Eye (tissue), 1 donor: ENCODE results near the gene RAI1.

Source experiments
- DNase-seq: peaks from one replicate; pipeline ENCODE4 v3.0.0-alpha.2; 2015

Gene RAI1

DNA sequence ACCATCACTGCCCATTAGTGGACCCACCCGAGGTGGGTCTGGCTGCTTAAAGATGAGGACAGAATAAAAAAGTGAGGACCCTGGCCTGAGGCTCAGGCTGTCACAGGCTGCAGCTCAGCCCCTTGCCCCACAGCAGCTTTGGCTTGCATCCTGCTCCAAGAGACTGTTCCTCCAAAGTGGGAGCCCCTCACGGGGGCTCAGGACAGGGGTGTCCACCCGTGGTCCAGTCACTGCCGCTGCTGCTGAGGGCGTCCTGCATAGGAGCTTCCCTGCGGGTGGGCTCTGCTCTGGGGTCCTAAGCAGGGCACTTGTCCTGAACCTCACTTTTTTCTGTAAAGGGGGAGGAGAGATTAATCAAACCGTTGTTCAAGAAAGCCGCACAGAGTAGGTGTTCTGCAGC lies 107.7 kb downstream of the RAI1 start:
- DNase-seq: no peak

DNA sequence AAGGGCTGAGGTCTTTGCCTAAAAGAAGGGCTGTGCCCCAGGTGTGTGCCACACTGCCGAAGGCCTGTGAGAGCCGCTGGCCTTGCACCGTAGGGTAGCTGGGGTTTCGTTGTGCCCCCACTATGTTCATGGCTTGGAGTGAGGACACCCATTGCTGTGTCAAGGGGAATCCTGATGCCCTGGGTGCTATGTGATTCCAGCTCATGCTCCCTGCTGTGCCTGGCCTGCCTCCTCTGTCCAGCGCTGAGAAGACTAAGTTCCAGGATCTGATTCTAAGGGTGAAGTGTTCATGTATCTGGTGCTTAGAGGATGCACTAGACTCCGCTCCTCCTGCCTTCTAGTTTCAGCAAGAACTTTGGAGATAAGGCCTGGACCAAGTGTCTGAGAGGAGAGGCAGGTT lies 108.2 kb downstream of the RAI1 start:
- peak; percentile 13 for DNase-seq

DNA sequence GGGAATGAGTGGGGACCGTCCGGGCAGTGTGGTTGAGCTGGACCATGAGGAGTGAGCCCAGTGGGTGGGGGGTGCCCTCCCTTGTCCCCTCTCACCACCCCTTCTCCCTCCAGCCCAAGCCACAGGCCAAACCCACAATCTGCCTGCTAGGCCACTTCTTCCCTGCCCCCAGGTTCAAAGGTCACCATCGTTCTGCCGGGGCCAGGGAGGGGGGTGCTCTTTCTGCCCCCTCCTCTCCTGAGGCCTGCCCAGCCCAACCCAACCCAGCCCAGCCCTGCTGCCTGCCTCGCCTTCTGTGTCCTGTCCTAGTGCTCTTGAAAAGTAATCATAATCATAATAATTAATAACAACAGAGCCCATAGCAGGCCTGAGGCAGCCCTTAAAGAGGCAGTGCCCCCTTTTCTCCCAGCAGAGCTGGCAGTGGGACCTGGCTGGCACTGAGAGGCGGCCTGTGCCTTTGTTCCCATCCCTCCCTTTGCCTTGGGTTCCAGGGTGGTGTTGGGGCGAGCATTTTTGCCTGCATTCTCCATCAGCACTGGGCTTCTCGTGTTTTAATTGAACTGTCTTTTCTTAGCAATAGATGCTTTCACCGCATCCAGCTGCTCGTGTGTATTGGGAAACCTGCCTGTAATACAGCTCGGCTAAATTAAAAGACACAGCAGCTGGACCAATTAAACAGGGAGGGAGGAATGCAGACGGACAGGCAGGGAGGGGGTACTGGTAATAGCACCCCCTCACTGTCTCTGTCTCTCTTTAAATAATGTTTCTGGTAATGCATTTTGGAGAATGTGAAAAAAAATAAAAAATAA lies 108.8 kb downstream of the RAI1 start:
- DNase-seq: peak; percentile 48

DNA sequence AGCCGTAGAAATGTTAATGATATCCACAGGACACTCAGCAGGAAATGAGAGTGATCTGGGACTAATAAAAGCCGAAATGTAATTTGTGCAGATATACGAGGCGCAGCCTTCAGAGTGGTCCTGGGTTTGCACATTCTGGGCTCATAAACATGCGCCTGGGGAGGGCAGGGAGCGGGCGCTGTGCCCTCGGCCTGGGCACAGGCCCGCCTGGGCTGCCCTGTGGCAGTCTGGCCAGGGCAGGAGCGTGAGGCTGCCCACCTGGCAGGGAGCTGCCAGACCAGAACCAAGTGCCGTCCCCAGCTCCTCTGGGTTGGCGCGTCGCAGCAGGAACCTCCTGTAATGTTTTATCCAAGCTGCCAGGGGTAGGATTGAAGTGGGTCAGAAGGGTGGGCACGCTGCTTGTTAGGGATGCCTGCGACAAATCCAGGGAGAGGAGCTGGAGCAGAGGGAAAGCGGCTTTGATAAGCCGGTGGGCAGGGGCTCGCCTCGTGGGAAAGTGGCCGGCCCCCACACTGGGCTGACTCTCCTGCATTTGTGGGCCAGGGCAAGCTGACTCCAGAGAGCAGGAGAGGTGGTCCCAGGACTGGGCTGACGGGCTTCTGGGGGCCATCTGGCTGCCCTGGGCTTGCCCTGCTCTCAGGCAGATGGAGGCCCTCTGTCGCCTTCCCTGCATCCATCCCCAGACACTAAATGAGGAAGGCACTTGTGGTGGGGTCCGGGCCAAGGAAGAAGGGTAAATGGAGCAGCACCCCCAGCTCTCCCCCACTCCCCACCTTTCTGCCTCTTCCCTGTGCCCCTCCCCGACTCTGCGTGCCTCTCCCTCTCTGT lies 109.6 kb downstream of the RAI1 start:
- peak; percentile 54 for DNase-seq

DNA sequence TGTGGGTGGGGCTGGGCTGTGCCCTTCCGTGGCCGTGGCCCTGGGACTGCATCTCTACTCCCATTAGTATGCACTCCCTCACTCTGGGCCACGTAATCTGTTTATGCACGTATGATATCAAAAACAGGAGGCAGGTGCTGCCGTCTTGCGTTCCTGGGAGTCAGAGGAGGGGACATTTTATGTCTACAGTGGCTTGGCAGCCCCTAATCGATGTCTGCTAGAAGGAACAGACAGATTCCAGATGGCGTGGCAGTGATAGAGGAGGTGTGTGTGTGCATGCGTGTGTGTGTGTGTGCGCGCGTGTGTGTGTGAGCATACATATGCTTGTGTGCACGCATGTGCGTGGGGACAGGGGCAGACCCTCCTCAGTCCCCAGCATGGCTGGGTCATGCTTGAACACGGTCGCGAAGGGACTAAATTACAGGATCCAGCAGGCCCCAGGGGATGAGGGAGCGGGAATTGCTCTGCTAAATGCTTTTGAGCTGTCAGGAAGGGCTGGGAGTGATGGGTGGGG lies 110.8 kb downstream of the RAI1 start:
- peak; percentile 86 for DNase-seq

DNA sequence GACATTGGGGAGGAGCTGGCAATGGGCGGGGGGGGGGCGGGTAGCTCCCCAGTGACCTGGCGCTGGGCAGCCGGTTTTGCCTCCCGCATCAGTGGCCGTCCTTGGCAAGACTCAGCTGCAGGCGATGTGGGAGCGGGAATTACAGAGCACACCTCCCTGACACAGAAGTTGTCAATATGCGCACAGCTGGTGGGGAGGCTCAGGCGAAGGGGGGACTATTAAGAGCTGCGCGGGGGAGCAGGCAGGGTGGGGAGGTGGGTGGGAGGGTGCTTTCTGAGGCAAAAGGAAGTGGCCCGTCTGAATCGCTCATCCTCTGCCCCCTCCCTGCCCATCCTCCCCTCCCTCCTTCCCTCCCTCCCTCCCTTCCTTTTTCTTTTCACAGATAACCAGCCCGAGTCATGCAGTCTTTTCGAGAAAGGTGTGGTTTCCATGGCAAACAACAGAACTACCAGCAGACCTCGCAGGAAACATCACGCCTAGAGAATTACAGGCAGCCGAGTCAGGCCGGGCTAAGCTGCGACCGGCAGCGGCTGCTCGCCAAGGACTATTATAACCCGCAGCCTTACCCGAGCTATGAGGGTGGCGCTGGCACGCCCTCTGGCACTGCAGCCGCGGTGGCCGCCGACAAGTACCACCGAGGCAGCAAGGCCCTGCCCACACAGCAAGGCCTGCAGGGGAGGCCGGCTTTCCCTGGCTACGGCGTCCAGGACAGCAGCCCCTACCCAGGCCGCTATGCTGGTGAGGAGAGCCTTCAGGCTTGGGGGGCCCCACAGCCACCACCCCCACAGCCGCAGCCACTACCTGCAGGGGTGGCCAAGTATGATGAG lies 111.5 kb downstream of the RAI1 start:
- peak; percentile 85 for DNase-seq

DNA sequence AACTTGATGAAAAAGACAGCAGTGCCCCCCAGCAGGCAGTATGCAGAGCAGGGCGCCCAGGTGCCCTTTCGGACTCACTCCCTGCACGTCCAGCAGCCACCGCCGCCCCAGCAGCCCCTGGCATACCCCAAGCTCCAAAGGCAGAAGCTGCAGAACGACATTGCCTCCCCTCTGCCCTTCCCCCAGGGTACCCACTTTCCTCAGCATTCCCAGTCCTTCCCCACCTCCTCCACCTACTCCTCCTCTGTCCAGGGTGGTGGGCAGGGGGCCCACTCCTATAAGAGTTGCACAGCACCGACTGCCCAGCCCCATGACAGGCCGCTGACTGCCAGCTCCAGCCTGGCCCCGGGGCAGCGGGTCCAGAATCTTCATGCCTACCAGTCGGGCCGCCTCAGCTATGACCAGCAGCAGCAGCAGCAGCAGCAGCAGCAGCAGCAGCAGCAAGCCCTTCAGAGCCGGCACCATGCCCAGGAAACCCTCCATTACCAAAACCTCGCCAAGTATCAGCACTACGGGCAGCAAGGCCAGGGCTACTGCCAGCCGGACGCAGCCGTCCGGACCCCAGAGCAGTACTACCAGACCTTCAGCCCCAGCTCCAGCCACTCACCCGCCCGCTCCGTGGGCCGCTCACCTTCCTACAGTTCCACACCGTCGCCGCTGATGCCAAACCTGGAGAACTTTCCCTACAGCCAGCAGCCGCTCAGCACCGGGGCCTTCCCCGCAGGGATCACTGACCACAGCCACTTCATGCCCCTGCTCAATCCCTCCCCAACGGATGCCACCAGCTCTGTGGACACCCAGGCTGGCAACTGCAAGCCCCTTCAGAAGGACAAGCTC lies 112.3 kb downstream of the RAI1 start:
- no peak for DNase-seq

DNA sequence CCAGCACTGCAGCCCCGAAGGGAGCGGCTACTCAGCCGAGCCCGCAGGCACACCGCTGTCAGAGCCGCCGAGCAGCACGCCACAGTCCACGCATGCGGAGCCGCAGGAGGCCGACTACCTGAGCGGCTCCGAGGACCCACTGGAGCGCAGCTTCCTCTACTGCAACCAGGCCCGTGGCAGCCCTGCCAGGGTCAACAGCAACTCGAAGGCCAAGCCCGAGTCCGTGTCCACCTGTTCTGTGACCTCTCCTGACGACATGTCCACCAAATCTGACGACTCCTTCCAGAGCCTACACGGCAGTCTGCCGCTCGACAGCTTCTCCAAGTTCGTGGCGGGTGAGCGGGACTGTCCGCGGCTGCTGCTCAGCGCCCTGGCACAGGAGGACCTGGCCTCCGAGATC lies 113.1 kb downstream of the RAI1 start:
- DNase-seq: no peak

DNA sequence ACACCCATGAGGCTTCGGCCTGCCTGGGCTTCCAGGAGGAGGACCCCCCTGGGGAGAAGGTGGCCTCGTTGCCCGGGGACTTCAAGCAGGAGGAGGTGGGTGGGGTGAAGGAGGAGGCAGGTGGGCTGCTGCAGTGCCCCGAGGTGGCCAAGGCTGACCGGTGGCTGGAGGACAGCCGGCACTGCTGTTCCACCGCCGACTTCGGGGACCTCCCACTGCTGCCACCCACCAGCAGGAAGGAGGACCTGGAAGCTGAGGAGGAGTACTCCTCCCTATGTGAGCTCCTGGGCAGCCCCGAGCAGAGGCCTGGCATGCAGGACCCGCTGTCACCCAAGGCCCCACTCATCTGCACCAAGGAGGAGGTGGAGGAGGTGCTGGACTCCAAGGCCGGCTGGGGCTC lies 114.0 kb downstream of the RAI1 start:
- DNase-seq: no peak

DNA sequence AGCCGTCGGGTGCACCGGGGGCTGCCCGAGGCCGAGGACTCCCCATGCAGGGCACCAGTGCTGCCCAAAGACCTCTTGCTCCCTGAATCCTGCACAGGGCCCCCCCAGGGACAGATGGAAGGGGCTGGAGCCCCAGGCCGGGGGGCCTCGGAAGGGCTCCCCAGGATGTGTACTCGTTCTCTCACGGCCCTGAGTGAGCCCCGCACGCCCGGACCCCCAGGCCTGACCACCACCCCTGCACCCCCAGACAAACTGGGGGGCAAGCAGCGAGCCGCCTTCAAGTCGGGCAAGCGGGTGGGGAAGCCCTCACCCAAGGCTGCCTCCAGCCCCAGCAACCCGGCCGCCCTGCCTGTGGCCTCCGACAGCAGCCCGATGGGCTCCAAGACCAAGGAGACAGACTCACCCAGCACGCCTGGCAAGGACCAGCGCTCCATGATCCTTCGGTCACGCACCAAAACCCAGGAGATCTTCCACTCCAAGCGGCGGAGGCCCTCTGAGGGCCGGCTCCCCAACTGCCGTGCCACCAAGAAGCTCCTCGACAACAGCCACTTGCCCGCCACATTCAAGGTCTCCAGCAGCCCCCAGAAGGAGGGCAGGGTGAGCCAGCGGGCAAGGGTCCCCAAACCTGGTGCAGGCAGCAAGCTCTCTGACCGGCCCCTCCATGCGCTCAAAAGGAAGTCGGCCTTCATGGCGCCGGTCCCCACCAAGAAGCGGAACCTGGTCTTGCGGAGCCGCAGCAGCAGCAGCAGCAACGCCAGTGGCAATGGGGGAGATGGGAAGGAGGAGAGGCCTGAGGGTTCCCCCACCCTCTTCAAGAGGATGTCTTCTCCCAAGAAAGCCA lies 114.9 kb downstream of the RAI1 start:
- no peak for DNase-seq

DNA sequence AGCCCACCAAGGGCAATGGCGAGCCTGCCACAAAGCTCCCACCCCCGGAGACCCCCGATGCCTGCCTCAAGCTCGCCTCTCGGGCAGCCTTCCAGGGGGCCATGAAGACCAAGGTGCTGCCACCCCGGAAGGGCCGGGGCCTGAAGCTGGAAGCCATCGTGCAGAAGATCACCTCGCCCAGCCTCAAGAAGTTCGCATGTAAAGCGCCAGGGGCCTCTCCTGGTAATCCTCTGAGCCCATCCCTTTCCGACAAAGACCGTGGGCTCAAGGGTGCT lies 115.5 kb downstream of the RAI1 start:
- no peak for DNase-seq

DNA sequence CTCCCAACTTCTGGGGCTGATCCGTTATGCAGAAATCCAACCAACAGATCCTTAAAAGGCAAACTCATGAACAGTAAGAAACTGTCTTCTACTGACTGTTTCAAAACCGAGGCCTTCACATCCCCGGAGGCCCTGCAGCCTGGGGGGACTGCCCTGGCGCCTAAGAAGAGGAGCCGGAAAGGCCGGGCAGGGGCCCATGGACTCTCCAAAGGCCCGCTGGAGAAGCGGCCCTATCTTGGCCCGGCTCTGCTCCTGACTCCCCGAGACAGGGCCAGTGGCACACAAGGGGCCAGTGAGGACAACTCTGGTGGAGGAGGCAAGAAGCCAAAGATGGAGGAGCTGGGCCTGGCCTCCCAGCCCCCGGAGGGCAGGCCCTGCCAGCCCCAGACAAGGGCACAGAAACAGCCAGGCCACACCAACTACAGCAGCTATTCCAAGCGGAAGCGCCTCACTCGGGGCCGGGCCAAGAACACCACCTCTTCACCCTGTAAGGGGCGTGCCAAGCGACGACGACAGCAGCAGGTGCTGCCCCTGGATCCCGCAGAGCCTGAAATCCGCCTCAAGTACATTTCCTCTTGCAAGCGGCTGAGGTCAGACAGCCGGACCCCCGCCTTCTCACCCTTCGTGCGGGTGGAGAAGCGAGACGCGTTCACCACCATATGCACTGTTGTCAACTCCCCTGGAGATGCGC lies 116.0 kb downstream of the RAI1 start:
- DNase-seq: no peak

DNA sequence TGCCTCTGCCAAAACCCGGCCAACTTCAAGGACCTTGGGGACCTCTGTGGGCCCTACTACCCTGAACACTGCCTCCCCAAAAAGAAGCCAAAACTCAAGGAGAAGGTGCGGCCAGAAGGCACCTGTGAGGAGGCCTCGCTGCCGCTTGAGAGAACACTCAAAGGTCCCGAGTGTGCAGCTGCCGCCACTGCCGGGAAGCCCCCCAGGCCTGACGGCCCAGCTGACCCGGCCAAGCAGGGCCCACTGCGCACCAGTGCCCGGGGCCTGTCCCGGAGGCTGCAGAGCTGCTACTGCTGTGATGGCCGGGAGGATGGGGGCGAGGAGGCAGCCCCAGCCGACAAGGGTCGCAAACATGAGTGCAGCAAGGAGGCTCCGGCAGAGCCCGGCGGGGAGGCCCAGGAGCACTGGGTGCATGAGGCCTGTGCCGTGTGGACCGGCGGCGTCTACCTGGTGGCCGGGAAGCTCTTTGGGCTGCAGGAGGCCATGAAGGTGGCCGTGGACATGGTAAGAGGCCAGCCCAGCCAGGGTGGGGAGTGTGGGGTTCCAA lies 116.8 kb downstream of the RAI1 start:
- no peak for DNase-seq

DNA sequence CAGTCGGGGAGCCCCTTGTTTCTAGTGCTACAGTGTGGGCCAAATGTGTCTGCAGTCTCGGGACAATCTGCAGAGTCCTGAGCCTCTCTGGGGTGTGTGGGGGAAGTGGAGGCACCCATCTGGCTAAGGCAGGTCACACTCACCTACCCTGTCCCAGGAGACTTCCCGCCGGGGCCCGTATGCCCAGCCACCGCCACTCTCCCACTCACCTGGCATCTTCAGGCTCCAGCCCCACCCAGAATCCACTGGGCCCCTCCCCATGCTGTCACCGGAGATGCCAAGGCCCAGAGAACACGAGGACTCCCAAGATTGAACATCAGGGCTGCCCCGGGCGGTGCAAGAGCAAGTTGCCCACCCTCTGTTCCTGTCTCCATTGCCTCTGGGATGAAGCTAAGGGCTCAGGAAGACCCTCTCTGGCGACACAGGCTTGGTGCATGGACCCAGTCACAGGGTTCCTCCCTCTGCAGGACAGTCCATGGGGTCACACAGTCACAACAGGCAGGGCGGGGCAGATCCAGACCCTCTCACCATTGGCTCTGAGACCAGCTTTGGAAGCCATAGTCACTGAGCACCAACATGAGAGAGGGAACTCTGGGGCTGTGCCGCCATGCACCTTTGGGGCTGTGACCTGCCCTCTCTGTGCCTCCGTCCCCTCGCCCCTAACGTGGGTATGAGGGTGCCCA lies 117.5 kb downstream of the RAI1 start:
- DNase-seq: no peak

DNA sequence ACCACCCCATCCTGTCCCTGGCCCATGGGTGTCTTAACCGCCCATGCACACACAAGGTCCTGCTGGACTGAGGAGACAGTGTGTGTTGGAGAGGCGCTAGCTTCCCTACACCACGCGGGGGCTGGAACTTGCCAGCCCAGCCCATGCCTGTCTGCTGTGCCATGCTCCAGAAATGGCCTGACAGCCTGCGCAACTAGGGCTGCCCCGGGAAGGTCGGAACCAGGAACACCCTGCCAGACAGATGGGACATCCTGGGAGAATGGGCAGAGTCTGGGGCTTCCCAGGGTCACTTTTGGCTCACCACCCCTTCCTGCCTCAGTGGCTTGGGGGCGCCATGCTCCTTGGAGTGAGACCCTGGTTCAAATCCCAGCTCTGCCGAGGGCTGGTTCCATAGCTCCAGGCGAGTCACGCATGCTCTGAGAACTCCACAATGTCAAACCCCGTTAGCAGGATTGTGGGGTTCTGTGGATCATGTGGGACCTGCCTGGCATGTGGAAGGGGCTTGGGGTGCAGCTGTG lies 119.3 kb downstream of the RAI1 start:
- DNase-seq: no peak

DNA sequence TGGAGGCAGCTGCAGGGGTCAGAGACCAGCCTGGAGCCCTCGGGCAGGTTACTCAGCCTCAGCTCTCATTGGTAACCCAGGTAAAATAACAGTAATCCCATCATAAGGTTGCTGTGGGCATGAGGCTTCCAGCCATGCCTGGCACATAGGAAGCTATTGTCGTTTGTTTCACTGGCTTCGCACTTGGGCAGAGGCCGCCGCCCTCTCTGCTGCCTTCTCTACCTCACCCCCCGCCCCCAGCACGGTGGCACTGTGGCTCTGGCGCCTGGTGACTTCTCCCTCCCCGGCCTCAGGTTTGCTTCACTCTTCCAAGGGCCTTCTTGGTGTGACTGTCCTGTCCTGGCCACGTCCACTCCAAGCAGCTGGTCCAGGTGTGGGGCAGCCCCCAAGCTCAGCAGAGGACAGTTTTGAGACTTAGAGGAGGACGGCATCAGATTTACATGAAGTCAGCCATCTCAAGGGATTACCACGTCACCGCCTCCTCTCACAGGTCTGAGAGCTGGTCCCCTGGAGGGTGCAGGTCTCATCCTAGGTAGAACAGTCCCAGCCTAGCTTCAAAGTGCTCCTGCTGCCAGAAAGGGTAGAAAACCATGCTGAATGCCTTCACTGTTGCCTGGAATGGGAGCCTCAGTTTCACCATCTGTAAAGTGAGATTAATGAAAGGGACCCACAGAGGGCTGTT lies 120.7 kb downstream of the RAI1 start:
- DNase-seq: no peak

DNA sequence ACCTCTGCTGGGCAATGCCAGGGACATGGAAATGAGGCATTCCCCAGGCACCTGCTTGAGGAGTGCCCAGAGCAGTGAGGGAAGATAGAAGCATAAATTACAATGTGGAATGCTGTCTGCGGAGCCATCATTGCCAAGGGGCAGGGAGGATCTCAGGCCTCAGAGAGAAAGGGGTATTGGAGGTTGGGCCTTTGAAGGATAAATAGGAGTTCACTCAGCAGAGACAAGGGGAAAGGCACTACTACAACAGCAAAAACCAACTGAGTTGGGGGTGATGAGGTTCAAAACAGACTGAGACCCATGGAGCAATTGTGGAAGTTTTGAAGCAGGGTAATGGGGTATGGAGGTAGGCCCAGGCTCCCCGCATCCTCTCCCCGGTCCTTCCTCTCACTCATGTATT lies 122.7 kb downstream of the RAI1 start:
- no peak for DNase-seq

DNA sequence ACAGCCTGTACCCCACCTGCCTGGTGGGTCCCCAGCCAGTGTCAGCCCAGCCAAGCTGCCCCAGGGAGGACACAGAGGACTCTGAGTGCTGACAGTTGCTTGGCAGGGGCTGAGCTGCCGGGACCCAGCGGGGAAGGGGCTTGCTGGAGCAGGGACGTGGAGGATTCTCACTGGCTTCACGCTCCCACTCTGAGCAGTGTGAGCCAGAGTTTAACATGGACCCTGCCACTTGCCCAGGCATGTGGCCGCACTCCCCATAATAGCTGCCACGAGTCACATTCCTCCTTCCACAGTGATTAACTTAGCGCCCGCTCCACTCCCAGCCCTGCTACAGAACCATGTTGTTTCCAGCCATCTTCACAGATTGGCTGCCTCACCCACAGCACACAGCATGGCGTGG lies 124.3 kb downstream of the RAI1 start:
- DNase-seq: no peak

DNA sequence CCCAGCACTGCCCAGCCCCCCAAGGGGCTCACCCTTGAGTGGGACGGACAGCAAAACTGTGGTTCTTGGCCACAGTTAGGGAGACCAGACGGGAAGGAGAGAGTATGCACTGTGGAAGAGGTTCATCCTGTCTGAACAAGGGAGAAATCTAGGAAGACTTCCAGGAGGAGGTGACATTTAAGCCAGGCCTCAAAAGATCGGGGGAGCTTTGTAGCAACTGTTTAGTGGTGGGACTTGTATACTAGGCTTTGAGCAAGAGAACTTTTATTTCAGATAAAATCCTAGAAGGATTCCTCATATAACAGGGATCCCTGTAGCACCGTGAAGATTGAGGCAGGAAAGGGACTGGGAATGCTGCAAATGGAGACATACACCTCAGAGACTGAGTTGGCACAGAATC lies 124.8 kb downstream of the RAI1 start:
- no peak for DNase-seq
